SW 1271 (cell line): ENCODE measurements around the gene EIF3I.

Source experiments
- DNase-seq, 2 experiments: peaks; one replicate each; lab custom pipeline; 2025; lab: John Stamatoyannopoulos, UW

The EIF3I gene

GRCh38 chr1:32266921-32267591, 44.8 kb downstream of the EIF3I start:
- DNase-seq = no peak

GRCh38 chr1:32269744-32270143, 47.5 kb downstream of the EIF3I start:
- DNase-seq = no peak

GRCh38 chr1:32272557-32273390, 50.6 kb downstream of the EIF3I start:
- DNase-seq = no peak

- DNase-seq = no peak
These were observed 51.4 kb downstream of the EIF3I start for GRCh38 chr1:32273391-32274208.

- no peak for DNase-seq
These were observed 52.6 kb downstream of the EIF3I start for GRCh38 chr1:32274646-32275340.

- DNase-seq = no peak
These were observed 53.2 kb downstream of the EIF3I start for GRCh38 chr1:32275424-32275823.

- DNase-seq = no peak
These were observed 54.0 kb downstream of the EIF3I start for GRCh38 chr1:32276032-32276782.
